OCI-LY3 (cell line): ENCODE results near the gene HMGB1.
"Not testable (repeated sequence)": the region's sequence is repeated elsewhere in the genome, so short reads cannot be mapped to it uniquely, and the experiment has no call there.

ENCODE experiments used
- EZH2phosphoT487 ChIP-seq: fragments of 200-600 bp; shearing (Covaris generic); IDR thresholded peaks from 2 replicates; pipeline ENCODE4 v1.6.1; 2018; ENCODE audit warnings: antibody characterized with exemption, mixed run types, low read depth
- TF ChIP-seq, protein P1 (sequence below): fragments of 200-600, 300-600 bp; sonication (generic); IDR thresholded peaks from 2 replicates; pipeline ENCODE4 v1.5.1; 2014; ENCODE audit warnings: antibody characterized with exemption, low read length, low read depth

DNA sequence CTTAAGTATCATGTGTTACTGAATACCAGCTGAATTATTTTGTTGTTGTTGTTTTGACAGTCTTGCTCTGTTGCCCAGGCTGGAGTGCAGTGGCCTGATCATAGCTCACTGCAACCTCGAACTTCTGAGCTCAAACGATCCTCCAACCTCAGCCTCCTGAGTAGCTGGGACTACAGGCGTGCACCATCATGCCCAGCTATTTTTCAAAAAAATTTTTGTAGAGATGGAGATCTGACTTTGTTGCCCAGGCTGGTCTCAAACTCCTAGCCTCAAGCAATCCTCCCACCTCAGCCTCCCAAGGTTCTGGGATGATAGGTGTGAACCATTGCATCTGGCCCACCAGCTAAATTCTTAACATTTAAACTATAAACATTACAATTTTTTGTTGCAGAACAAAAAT, 22.2 kb downstream of the HMGB1 start:
- TF ChIP-seq, protein P1, sequence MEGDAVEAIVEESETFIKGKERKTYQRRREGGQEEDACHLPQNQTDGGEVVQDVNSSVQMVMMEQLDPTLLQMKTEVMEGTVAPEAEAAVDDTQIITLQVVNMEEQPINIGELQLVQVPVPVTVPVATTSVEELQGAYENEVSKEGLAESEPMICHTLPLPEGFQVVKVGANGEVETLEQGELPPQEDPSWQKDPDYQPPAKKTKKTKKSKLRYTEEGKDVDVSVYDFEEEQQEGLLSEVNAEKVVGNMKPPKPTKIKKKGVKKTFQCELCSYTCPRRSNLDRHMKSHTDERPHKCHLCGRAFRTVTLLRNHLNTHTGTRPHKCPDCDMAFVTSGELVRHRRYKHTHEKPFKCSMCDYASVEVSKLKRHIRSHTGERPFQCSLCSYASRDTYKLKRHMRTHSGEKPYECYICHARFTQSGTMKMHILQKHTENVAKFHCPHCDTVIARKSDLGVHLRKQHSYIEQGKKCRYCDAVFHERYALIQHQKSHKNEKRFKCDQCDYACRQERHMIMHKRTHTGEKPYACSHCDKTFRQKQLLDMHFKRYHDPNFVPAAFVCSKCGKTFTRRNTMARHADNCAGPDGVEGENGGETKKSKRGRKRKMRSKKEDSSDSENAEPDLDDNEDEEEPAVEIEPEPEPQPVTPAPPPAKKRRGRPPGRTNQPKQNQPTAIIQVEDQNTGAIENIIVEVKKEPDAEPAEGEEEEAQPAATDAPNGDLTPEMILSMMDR = not testable (repeated sequence)
- TF ChIP-seq EZH2phosphoT487 = not testable (repeated sequence)
